ENCODE results near the gene CROCC.

DNA sequence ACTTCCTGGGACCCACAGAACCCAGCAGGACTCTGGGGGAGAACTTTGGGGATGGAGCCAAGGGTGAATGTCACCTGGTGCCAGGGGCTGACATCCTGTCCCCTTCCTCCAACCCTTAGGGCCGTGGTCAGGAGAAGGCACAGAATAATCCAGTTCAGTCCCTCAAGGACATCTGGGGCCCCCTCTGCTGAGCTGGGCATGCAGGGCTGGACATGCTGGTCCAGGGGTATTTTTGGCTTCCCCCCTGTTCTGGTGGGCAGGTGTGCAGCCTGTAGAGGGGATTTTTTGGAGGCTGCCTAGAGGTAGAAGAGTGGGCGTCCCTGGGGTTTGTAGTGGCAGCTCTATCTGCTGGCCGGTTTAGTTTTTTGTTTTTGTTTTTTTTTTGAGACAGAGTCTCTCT, 3.4 kb upstream of the CROCC start:
- TF ChIP-seq POLR2A (IDR thresholded peaks at IDR 0.05), result no peak
- no peak for TF ChIP-seq CTCF (IDR thresholded peaks at IDR 0.05)

All from lower leg skin (tissue), 3 donors.